ENCODE results near the gene DPH7.

Gene DPH7

GRCh38 chr9:137614631-137615386 lies 36.1 kb upstream of the DPH7 start:
- no peaks in the 10 kb centered on the region for H3K9me3 ChIP-seq (ENCODE audit: control insufficient read depth, insufficient read depth, low read length)
- no peak overlapping the region for H3K9ac ChIP-seq (ENCODE audit: low read depth, low read length)
- H3K4me1 ChIP-seq (ENCODE audit: control insufficient read depth, insufficient read depth, low read length) = peaks cover 14% of the 10 kb centered on the region; the same call in 1 of the 2 replicates
- H3K27me3 ChIP-seq (ENCODE audit: control insufficient read depth, insufficient read depth, low read length) = no peaks in the 10 kb centered on the region
- no peak overlapping the region for H3K4me3 ChIP-seq (ENCODE audit: low read depth, low read length)
- peaks cover 34% of the 10 kb centered on the region for H3K36me3 ChIP-seq (ENCODE audit: control insufficient read depth, insufficient read depth, low read length)
- H3K27ac ChIP-seq (ENCODE audit: low read depth, low read length) = no peak overlapping the region

- Histone ChIP-seq H3K9ac (ENCODE audit: low read depth, low read length) (no peak overlapping the region), H3K4me1 (ENCODE audit: control insufficient read depth, insufficient read depth, low read length) (peaks cover 14% of the 10 kb centered on the region; the same call in 1 of the 2 replicates), H3K4me3 (ENCODE audit: low read depth, low read length) (no peak overlapping the region), H3K9me3 (ENCODE audit: control insufficient read depth, insufficient read depth, low read length) (no peaks in the 10 kb centered on the region), H3K27me3 (ENCODE audit: control insufficient read depth, insufficient read depth, low read length) (no peaks in the 10 kb centered on the region), H3K36me3 (ENCODE audit: control insufficient read depth, insufficient read depth, low read length) (peaks cover 34% of the 10 kb centered on the region), H3K27ac (ENCODE audit: low read depth, low read length) (no peak overlapping the region)
These were observed 35.2 kb upstream of the DPH7 start for GRCh38 chr9:137613738-137614523.

- H3K36me3 ChIP-seq (ENCODE audit: control insufficient read depth, insufficient read depth, low read length) = peaks cover 34% of the 10 kb centered on the region
- no peaks in the 10 kb centered on the region for H3K27me3 ChIP-seq (ENCODE audit: control insufficient read depth, insufficient read depth, low read length)
- H3K27ac ChIP-seq (ENCODE audit: low read depth, low read length) = no peak overlapping the region
- H3K4me3 ChIP-seq (ENCODE audit: low read depth, low read length) = no peak overlapping the region
- peaks cover 14% of the 10 kb centered on the region; the same call in 1 of the 2 replicates for H3K4me1 ChIP-seq (ENCODE audit: control insufficient read depth, insufficient read depth, low read length)
- no peak overlapping the region for H3K9ac ChIP-seq (ENCODE audit: low read depth, low read length)
- H3K9me3 ChIP-seq (ENCODE audit: control insufficient read depth, insufficient read depth, low read length) = no peaks in the 10 kb centered on the region
These were observed 34.5 kb upstream of the DPH7 start for GRCh38 chr9:137613259-137613658.

- Histone ChIP-seq H3K27ac (ENCODE audit: low read depth, low read length) (no peak overlapping the region), H3K4me1 (ENCODE audit: control insufficient read depth, insufficient read depth, low read length) (peaks cover 14% of the 10 kb centered on the region; the same call in 1 of the 2 replicates)
These were observed 34.0 kb upstream of the DPH7 start for GRCh38 chr9:137612741-137613142.

GRCh38 chr9:137611623-137612609 lies 33.2 kb upstream of the DPH7 start:
- Histone ChIP-seq H3K4me1 (ENCODE audit: control insufficient read depth, insufficient read depth, low read length) (peaks cover 10% of the 10 kb centered on the region; the same call in 1 of the 2 replicates), H3K27ac (ENCODE audit: low read depth, low read length) (peak overlapping the region; percentile 61), H3K9me3 (ENCODE audit: control insufficient read depth, insufficient read depth, low read length) (no peaks in the 10 kb centered on the region), H3K27me3 (ENCODE audit: control insufficient read depth, insufficient read depth, low read length) (no peaks in the 10 kb centered on the region), H3K9ac (ENCODE audit: low read depth, low read length) (0 out of 2 replicates have a peak overlapping the region, but pooled peaks have one; percentile 16), H3K36me3 (ENCODE audit: control insufficient read depth, insufficient read depth, low read length) (peaks cover 33% of the 10 kb centered on the region), H3K4me3 (ENCODE audit: low read depth, low read length) (no peak overlapping the region)

More at GRCh38 chr9:137612741-137613142, 34.0 kb upstream of the DPH7 start:
- no peaks in the 10 kb centered on the region for H3K27me3 ChIP-seq (ENCODE audit: control insufficient read depth, insufficient read depth, low read length)
- no peak overlapping the region for H3K4me3 ChIP-seq (ENCODE audit: low read depth, low read length)
- no peaks in the 10 kb centered on the region for H3K9me3 ChIP-seq (ENCODE audit: control insufficient read depth, insufficient read depth, low read length)
- H3K9ac ChIP-seq (ENCODE audit: low read depth, low read length) = no peak overlapping the region
- peaks cover 34% of the 10 kb centered on the region for H3K36me3 ChIP-seq (ENCODE audit: control insufficient read depth, insufficient read depth, low read length)

GRCh38 chr9:137610944-137611343 lies 32.2 kb upstream of the DPH7 start:
- Histone ChIP-seq H3K9ac (ENCODE audit: low read depth, low read length) (no peak overlapping the region), H3K27ac (ENCODE audit: low read depth, low read length) (no peak overlapping the region)

GRCh38 chr9:137607141-137607857 lies 28.6 kb upstream of the DPH7 start:
- no peaks in the 10 kb centered on the region for H3K9me3 ChIP-seq (ENCODE audit: control insufficient read depth, insufficient read depth, low read length)
- no peak overlapping the region for H3K9ac ChIP-seq (ENCODE audit: low read depth, low read length)
- no peak overlapping the region for H3K27ac ChIP-seq (ENCODE audit: low read depth, low read length)
- H3K36me3 ChIP-seq (ENCODE audit: control insufficient read depth, insufficient read depth, low read length) = no peaks in the 10 kb centered on the region
- H3K27me3 ChIP-seq (ENCODE audit: control insufficient read depth, insufficient read depth, low read length) = peaks cover 8% of the 10 kb centered on the region
- peaks cover 14% of the 10 kb centered on the region; the same call in 1 of the 2 replicates for H3K4me1 ChIP-seq (ENCODE audit: control insufficient read depth, insufficient read depth, low read length)
- H3K4me3 ChIP-seq (ENCODE audit: low read depth, low read length) = no peak overlapping the region

More at GRCh38 chr9:137610944-137611343, 32.2 kb upstream of the DPH7 start:
- Histone ChIP-seq H3K9me3 (ENCODE audit: control insufficient read depth, insufficient read depth, low read length) (no peaks in the 10 kb centered on the region), H3K4me3 (ENCODE audit: low read depth, low read length) (no peak overlapping the region), H3K27me3 (ENCODE audit: control insufficient read depth, insufficient read depth, low read length) (no peaks in the 10 kb centered on the region), H3K36me3 (ENCODE audit: control insufficient read depth, insufficient read depth, low read length) (peaks cover 24% of the 10 kb centered on the region), H3K4me1 (ENCODE audit: control insufficient read depth, insufficient read depth, low read length) (peaks cover 15% of the 10 kb centered on the region; the same call in 1 of the 2 replicates)

GRCh38 chr9:137606734-137607138 lies 28.0 kb upstream of the DPH7 start:
- H3K4me3 ChIP-seq (ENCODE audit: low read depth, low read length) = peak overlapping the region; percentile 80
- H3K9ac ChIP-seq (ENCODE audit: low read depth, low read length) = no peak overlapping the region
- H3K4me1 ChIP-seq (ENCODE audit: control insufficient read depth, insufficient read depth, low read length) = peaks cover 8% of the 10 kb centered on the region; the same call in 1 of the 2 replicates
- H3K27ac ChIP-seq (ENCODE audit: low read depth, low read length) = no peak overlapping the region
- H3K9me3 ChIP-seq (ENCODE audit: control insufficient read depth, insufficient read depth, low read length) = no peaks in the 10 kb centered on the region
- H3K27me3 ChIP-seq (ENCODE audit: control insufficient read depth, insufficient read depth, low read length) = peaks cover 8% of the 10 kb centered on the region
- H3K36me3 ChIP-seq (ENCODE audit: control insufficient read depth, insufficient read depth, low read length) = no peaks in the 10 kb centered on the region

- Histone ChIP-seq H3K27ac (ENCODE audit: low read depth, low read length) (peak overlapping the region; percentile 76), H3K4me1 (ENCODE audit: control insufficient read depth, insufficient read depth, low read length) (peaks cover 6% of the 10 kb centered on the region; the same call in 1 of the 2 replicates)
These were observed 27.4 kb upstream of the DPH7 start for GRCh38 chr9:137606005-137606621.

More at GRCh38 chr9:137606005-137606621, 27.4 kb upstream of the DPH7 start:
- peak overlapping the region; percentile 80 for H3K4me3 ChIP-seq (ENCODE audit: low read depth, low read length)
- H3K9me3 ChIP-seq (ENCODE audit: control insufficient read depth, insufficient read depth, low read length) = no peaks in the 10 kb centered on the region
- peaks cover 8% of the 10 kb centered on the region for H3K27me3 ChIP-seq (ENCODE audit: control insufficient read depth, insufficient read depth, low read length)
- H3K9ac ChIP-seq (ENCODE audit: low read depth, low read length) = peak overlapping the region; percentile 64; the same call in 1 of the 2 replicates
- H3K36me3 ChIP-seq (ENCODE audit: control insufficient read depth, insufficient read depth, low read length) = no peaks in the 10 kb centered on the region

Data from HUES48 (cell line).